ENCODE data around the gene NME7.
"Not testable (repeated sequence)": the region's sequence is repeated elsewhere in the genome, so short reads cannot be mapped to it uniquely, and the experiment has no call there.

Gene NME7

GRCh38 chr1:169300854-169301253 lies 66.7 kb downstream of the NME7 start:
- no peak for DNase-seq

DNA sequence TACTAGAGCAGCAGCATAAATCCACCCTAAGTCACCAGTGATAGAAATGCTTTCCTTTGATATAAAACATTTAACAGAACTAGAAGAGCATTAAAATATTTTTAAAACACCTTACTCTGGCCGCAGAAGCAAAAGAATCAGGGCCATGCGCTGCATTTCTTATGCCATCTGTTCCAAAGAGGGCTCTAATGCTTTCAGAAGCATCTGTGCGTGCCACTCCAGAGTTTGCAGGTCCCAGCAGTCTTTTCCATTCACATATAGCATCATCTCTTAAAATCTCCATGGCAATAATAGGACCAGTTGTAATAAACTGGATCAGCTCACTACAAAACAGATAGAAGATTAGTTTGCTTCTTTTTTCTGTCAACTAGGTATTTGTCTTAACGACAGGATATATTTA lies 69.2 kb downstream of the NME7 start:
- DNase-seq, result no peak

GRCh38 chr1:169295846-169296245 lies 71.8 kb downstream of the NME7 start:
- DNase-seq, result no peak

- DNase-seq, result peak in 1 of 2 donors; percentile 72
These were observed 72.2 kb downstream of the NME7 start for GRCh38 chr1:169295425-169295824.

GRCh38 chr1:169289016-169289415 lies 78.6 kb downstream of the NME7 start:
- no peak for DNase-seq

DNA sequence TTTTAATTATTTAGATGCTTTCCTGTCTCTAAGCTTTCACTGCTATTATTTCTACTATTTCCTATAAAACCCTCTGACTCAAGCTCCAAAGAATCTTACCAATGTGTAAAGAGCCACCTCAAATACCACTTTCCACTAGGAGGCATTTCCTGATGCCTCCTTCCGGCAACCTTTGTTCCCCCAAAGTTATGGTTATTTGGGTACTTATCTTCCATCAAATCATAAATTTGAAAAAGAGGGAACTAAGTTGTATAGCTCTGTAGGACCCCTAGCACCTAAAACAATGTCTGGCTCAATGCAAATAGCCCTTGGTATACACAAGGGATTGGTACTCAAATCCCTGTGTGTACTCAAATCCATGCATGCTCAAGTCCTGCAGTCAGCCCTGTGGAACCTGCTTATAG lies 79.6 kb downstream of the NME7 start:
- DNase-seq, result no peak

DNA sequence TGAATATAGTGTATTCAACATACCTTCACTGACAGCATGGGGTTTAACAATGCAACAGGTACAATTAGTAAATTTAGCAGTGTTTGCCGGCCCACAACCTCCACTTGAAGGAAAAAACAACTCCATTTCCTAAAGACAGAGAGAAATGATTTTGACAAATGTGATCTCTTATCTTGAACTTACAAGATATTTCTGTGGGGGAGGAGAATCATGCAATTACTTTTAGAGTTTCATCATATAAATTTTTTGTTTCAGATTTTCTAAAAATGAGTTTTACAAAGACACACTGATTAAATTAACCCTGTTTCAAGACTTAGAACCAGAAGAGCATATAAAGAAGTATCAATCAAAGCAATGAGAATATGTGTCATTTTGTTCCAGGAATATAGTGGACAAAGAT lies 80.3 kb downstream of the NME7 start:
- no peak for DNase-seq

DNA sequence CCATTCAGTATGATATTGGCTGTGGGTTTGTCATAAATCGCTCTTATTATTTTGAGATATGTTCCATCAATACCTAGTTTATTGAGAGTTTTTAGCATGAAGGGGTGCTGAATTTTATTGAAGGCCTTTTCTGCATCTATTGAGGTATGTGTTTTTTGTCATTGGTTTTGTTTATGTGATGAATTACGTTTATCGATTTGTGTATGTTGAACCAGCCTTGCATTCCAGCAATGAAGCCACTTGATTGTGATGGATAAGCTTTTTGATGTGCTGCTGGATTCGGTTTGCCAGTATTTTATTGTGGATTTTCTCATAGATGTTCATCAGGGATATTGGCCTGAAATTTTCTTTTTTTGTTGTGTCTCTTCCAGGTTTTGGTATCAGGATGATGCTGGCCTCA lies 86.0 kb downstream of the NME7 start:
- DNase-seq, result not testable (repeated sequence)

GRCh38 chr1:169271098-169271497 lies 96.5 kb downstream of the NME7 start:
- DNase-seq, result peak in 1 of 2 donors; percentile 45

- DNase-seq, result no peak
These were observed 101.5 kb downstream of the NME7 start for GRCh38 chr1:169266133-169266532.

- DNase-seq, result no peak
These were observed 104.5 kb downstream of the NME7 start for GRCh38 chr1:169263059-169263458.

DNA sequence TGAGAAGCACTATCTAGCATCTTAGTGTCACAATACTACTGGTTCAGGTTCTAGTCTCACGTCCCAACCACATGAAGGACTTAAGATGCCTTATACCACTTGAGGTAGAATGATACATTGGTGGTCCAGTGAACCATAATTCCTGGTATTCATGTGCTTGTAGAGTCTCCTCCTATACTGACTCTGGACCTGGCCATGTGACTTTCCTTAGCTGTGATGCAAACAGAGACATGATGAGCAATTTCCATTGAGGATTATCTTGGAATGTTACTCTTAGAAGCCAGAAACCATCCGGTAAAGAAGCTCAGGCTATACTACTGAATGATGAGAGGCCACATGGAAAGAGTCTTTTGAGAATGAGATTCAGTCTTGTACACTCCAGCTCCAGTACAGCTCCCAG lies 105.7 kb downstream of the NME7 start:
- DNase-seq, result no peak

DNA sequence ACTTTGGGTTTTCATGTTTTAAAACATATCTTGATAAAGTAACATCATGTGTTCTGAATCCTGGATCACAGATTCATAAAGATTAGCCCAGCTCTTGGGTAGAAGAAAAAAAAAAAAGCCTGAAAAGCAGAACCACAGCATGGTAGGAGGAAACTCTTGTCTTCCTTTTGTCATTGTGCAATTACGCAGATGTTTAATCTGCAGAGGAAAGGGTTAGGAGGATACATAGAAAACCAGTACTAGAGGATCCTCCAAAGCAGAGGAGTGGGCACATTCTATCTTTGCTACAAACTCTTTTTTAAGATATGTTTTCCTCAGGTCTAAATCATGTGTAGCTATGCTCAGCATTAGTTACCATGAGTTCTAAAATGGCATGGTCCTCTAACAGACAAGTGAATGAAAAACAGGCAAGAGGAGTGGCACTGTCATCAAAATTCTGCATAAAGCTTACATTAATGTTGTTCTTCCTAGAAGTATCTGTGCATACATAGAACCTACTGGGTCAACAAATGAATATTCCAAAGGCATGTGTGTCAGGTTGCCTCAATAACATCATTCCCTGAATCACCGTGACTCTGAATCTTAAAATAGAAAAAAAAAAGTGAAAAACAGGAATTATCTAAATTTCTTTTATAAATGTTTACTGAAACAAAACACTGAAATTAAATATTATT lies 107.0 kb downstream of the NME7 start:
- peak in 1 of 2 donors; percentile 74 for DNase-seq

GRCh38 chr1:169259816-169260215 lies 107.8 kb downstream of the NME7 start:
- no peak for DNase-seq

DNA sequence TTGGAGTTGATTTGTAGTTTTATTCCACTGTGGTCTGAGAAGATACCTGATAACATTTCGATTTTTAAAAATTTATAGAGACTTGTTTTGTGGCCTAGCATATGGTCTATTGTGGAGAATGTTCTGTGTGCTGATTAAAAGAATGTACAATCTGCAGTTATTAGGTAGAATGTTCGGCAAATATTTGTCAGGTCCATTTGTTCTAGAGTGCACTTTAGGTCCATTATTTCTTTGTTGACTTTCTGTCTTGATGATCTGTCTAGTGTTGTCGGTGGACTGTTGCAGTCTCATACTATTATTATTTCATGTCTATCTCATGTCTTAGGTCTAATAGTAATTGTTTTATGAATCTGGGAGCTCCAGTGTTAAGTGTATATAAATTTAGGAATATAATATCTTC lies 116.8 kb downstream of the NME7 start:
- DNase-seq, result no peak

DNA sequence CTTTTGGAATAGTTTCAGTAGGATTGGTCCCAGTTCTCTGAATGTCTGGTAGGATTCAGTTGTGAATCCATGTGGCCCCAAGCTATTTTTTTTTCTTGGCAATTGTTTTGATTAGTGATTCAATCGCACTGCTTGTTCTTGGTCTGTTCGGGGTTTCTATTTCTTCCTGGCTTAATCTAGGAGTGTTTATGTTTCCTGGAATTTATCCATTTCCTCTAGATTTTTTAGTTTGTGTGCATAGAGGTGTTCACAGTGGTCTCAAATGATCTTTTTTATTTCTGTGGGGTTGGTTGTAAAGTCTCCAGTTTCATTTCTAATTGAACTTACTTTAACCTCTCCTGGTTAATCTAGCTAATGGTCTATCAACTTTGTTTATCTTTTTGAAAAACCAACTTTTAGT lies 117.6 kb downstream of the NME7 start:
- no peak for DNase-seq

- no peak for DNase-seq
These were observed 118.0 kb downstream of the NME7 start for GRCh38 chr1:169249611-169250010.

- no peak for DNase-seq
These were observed 121.9 kb downstream of the NME7 start for GRCh38 chr1:169245706-169246105.

DNA sequence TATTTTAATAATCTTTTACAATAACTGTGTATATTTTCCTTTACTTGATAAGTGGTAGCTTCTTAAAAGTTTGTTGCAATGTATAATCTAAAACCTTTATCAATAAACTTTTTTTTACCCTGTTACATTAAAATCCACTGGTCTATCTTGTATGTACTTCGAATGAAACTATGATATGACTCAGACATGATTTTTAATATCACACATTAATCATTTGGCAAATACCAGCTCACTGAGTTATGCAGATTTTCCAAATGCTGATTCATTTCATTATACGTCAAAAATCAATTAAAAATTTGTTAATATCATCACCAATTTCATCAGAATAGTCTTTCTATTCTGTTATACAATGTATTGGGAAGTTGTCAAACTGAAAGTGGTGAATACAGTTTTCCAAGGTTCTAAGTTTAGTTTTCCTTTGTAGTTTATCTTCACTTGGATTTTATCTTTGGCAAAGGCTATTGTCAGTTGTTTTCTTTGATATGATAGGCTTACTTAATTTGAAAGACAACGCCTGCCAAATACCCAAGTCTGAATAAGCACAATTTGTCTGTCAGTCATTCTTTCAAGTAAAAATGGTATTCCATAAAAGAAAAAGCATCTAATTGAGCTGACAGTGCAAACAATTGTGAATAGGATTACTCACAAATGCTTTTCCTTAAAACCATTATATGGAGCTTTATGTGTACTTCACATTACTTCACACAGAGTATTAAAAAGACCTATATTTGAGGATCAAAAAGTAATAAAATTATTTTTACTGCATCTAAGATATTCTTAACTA lies 127.0 kb downstream of the NME7 start:
- no peak for DNase-seq

DNA sequence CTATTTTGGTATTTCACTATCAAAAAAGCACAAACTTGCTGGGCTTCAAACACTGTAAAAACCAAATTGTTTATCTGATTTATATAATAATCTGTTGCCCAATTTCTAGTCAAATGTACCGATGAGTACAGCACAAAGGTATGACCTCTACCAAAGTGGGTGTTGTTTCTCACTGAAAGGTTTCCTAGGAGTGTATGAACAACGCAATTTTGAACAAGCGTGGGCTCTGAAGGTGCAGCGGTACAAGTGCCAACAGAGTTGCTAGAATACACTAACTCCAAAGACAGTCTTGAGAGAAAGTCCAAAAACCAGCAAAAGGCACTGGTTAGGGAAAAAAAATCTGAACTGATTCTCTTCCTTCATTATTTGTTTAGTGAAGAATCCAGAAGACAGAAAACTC lies 130.7 kb downstream of the NME7 start:
- no peak for DNase-seq

- no peak for DNase-seq
These were observed 131.5 kb downstream of the NME7 start for GRCh38 chr1:169236143-169236542.

- no peak for DNase-seq
These were observed 132.0 kb downstream of the NME7 start for GRCh38 chr1:169235568-169235967.

DNA sequence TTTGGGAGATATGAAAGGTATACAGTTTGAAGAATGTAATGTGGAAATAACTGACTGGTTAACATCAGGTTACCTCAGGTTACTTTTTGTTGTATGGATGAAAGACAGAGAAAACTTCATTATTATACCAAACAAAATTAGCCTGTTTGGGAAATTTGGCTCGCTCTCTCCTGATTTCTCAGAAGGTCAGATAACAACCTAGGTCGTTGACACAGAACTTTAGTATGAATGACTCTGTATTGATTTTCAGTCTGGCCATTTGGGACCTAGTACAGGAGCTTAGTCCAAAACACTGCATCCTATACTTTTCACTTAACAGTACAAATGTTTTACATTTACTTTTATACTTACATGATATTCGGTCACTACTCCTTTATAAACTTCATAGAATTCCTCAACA lies 132.8 kb downstream of the NME7 start:
- DNase-seq, result no peak

DNA sequence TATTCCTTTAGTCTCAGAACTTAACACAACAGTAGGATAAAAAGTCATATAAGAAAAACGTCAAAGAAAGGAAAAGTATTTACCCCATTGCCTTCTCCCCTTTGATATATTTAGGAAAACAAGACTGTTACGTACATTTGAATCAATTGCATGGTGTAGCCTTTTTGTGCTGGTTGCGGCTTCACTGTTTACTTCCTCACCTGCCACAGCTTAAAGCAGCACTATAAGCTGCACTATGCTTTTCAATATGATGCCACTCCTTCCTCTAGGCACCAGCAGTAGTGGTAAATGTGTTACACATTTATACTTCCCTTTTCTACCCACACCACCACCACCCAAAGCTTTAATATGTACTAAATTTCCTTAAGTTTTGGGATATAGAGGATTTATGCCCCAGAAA lies 150.0 kb downstream of the NME7 start:
- peak in 1 of 2 donors; percentile 40 for DNase-seq

DNA sequence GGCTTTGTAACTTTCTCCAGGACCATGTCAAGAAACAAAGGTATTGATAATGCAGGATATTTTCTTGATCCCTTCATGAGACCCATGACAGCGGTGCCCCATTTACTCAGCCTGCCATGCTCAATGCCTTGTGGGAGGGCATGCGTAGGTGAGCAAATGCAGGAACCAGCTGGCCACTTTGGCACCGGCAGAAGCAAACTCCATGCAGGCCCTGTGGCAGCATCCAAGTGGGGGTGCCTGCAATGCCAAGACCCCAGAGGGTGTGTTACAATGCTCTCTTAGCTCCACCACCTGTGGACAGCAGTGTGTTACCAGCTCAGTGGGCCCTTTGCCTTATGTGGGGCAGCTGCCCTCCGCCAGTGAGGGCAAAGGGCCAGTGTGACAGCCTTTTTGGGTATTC lies 153.0 kb downstream of the NME7 start:
- DNase-seq, result no peak
